KMS-11 (cell line): Measurements from ENCODE around the gene SLC25A17.

ENCODE experiments used
- H2AFZ ChIP-seq: fragments of 200-600 bp; sonication (generic); 2 replicates; pipeline ENCODE4 v1.6.1; 2016; ENCODE audit warnings: antibody characterized with exemption, mixed run types, low read depth
- H3K27ac ChIP-seq: fragments of 200-600 bp; sonication (generic); 2 replicates; pipeline ENCODE4 v1.6.1; 2016; ENCODE audit warnings: mild to moderate bottlenecking, mixed run types
- H3K27me3 ChIP-seq: fragments of 200-600 bp; sonication (generic); 2 replicates; pipeline ENCODE4 v1.6.1; 2017; ENCODE audit warnings: mild to moderate bottlenecking, low read depth, mixed run types, moderate library complexity; ENCODE audit not compliant: insufficient read depth
- H3K36me3 ChIP-seq: fragments of 200-600 bp; sonication (generic); 2 replicates; pipeline ENCODE4 v1.6.1; 2017; ENCODE audit warnings: mild to moderate bottlenecking, mixed run types; ENCODE audit not compliant: insufficient read depth
- H3K4me1 ChIP-seq: fragments of 200-600 bp; sonication (generic); 2 replicates; pipeline ENCODE4 v1.6.1; 2016; ENCODE audit warnings: mild to moderate bottlenecking, low read depth, mixed run types; ENCODE audit not compliant: poor library complexity, severe bottlenecking
- H3K4me2 ChIP-seq: fragments of 200-600 bp; sonication (generic); 2 replicates; pipeline ENCODE4 v1.7.0; 2016; ENCODE audit warnings: mild to moderate bottlenecking, mixed run types
- H3K4me3 ChIP-seq: fragments of 200-600 bp; sonication (generic); IDR thresholded peaks from 2 replicates; pipeline ENCODE4 v1.6.1; 2017; ENCODE audit warnings: low read depth, low read length, mixed read lengths; ENCODE audit not compliant: insufficient read depth
- H3K79me2 ChIP-seq: fragments of 200-600 bp; sonication (generic); 2 replicates; pipeline ENCODE4 v1.6.1; 2016; ENCODE audit warnings: low read depth, mixed run types; ENCODE audit not compliant: insufficient read depth
- H3K9ac ChIP-seq: fragments of 200-600 bp; sonication (generic); 2 replicates; pipeline ENCODE4 v1.6.1; 2016; ENCODE audit warnings: mild to moderate bottlenecking, mixed run types
- H4K20me1 ChIP-seq: fragments of 200-600 bp; sonication (generic); 2 replicates; pipeline ENCODE4 v1.6.1; 2016; ENCODE audit warnings: mild to moderate bottlenecking, mixed run types; ENCODE audit not compliant: insufficient read depth
- TF ChIP-seq, protein P1 (sequence below): fragments of 200-600 bp; sonication (generic); conservative IDR thresholded peaks from 2 replicates; pipeline ENCODE4 v1.6.1; 2017; ENCODE audit warnings: low read depth, mild to moderate bottlenecking, antibody characterized with exemption, low read length, moderate library complexity, mixed read lengths

SLC25A17 gene

DNA sequence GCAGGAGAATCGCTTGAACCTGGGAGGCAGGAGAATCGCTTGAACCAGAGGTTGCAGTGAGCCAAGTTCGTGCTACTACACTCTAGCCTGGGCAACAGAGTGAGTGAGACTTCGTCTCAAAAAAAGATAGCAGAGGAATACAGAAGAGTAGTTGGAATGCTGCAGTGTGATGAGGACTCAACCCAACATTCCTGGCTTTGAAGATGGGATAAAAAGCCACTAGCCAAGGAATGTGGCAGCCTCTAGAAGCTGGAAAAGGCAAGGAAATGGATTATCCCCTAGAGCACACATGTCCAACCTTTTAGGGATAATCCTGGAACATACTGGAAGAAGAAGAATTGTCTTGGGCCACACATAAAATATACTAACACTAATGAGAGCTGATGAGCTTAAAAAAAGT is 13.9 kb downstream of the SLC25A17 start:
- H3K36me3 ChIP-seq: no peaks in the 10 kb centered on the region
- H3K4me2 ChIP-seq: no peak overlapping the region
- TF ChIP-seq, protein P1, sequence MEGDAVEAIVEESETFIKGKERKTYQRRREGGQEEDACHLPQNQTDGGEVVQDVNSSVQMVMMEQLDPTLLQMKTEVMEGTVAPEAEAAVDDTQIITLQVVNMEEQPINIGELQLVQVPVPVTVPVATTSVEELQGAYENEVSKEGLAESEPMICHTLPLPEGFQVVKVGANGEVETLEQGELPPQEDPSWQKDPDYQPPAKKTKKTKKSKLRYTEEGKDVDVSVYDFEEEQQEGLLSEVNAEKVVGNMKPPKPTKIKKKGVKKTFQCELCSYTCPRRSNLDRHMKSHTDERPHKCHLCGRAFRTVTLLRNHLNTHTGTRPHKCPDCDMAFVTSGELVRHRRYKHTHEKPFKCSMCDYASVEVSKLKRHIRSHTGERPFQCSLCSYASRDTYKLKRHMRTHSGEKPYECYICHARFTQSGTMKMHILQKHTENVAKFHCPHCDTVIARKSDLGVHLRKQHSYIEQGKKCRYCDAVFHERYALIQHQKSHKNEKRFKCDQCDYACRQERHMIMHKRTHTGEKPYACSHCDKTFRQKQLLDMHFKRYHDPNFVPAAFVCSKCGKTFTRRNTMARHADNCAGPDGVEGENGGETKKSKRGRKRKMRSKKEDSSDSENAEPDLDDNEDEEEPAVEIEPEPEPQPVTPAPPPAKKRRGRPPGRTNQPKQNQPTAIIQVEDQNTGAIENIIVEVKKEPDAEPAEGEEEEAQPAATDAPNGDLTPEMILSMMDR: no peak
- H3K4me1 ChIP-seq: peaks cover 6% of the 10 kb centered on the region
- no peak overlapping the region for H2AFZ ChIP-seq
- peaks cover 14% of the 10 kb centered on the region; the same call in 1 of the 2 replicates for H3K79me2 ChIP-seq
- H4K20me1 ChIP-seq: no peaks in the 10 kb centered on the region
- no peaks in the 10 kb centered on the region for H3K27me3 ChIP-seq
- H3K4me3 ChIP-seq: no peak overlapping the region
- no peak overlapping the region for H3K9ac ChIP-seq
- no peak overlapping the region for H3K27ac ChIP-seq

DNA sequence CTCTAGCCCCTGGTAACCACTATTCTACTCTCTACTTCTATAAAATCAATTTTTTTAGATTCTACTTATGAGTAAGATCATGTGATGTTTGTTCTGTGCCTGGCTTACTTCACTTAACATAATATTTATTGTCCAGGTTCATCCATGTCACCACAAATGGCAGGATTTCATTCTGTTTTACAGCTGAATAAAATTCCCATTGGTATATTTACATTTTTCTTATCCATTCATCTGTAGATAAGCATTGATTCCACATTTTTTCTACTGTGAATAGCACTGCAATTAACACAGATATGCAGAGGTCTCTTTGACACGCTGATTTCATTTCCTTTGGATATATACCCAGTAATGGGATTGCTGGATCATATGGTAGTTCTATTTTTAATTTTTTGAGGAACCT is 15.8 kb downstream of the SLC25A17 start:
- Histone ChIP-seq H3K36me3 (no peaks in the 10 kb centered on the region), H3K79me2 (peaks cover 7% of the 10 kb centered on the region; the same call in 1 of the 2 replicates), H3K9ac (no peak overlapping the region)

DNA sequence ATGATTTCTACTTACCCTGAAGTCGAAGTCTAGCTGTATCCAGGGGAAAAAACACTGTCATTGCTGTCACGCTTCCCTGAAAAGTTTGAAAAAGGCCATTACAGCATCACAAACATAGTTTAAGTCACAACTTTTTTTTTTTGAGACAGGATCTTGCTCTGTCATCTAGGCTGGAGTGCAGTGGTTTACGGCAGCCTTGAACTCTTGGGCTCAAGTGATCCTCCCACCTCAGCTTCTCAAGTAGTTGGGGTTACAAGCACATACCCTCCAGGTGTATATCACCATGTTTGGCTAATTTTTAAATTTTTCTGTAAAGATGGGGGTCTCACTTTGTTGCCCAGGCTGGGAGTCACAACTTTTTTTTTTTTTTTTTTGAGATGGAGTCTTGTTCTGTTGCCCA is 20.1 kb downstream of the SLC25A17 start:
- Histone ChIP-seq H3K36me3 (no peaks in the 10 kb centered on the region), H3K4me1 (peaks cover 10% of the 10 kb centered on the region)

More for the DNA sequence above, 15.8 kb downstream of the SLC25A17 start:
- TF ChIP-seq, protein P1: no peak
- Histone ChIP-seq H3K4me1 (peaks cover 10% of the 10 kb centered on the region), H4K20me1 (no peaks in the 10 kb centered on the region), H3K27ac (no peak overlapping the region), H3K27me3 (no peaks in the 10 kb centered on the region), H3K4me3 (no peak overlapping the region), H3K4me2 (no peak overlapping the region), H2AFZ (no peak overlapping the region)

DNA sequence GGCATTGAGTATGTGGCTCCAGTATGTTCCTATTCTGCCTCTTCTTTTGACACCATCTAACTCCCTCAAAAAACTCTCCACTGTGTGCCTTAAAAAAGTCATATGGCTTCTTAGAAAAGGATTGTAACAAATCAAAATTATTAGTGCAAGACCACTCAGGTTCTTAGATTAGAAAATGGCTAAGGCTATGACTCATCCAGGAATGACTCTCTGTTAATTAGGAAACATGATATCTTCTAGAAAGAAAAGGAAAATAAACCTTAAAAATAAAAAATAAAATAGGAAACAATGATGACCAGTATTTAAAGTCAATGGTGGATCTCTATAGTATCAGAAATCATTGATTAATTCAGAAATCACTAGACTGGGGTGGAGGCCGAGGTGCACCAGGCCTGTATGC is 21.7 kb downstream of the SLC25A17 start:
- Histone ChIP-seq H3K4me3 (no peak overlapping the region), H3K79me2 (no peaks in the 10 kb centered on the region), H3K4me1 (peaks cover 15% of the 10 kb centered on the region), H3K27ac (no peak overlapping the region), H4K20me1 (no peaks in the 10 kb centered on the region), H3K9ac (no peak overlapping the region), H3K4me2 (no peak overlapping the region), H3K27me3 (no peaks in the 10 kb centered on the region), H3K36me3 (no peaks in the 10 kb centered on the region), H2AFZ (no peak overlapping the region)
- TF ChIP-seq, protein P1: no peak

More for the DNA sequence above, 20.1 kb downstream of the SLC25A17 start:
- Histone ChIP-seq H3K79me2 (no peaks in the 10 kb centered on the region), H4K20me1 (no peaks in the 10 kb centered on the region), H3K9ac (no peak overlapping the region), H3K4me3 (no peak overlapping the region), H2AFZ (no peak overlapping the region), H3K27me3 (no peaks in the 10 kb centered on the region), H3K27ac (no peak overlapping the region), H3K4me2 (no peak overlapping the region)
- TF ChIP-seq, protein P1: no peak

DNA sequence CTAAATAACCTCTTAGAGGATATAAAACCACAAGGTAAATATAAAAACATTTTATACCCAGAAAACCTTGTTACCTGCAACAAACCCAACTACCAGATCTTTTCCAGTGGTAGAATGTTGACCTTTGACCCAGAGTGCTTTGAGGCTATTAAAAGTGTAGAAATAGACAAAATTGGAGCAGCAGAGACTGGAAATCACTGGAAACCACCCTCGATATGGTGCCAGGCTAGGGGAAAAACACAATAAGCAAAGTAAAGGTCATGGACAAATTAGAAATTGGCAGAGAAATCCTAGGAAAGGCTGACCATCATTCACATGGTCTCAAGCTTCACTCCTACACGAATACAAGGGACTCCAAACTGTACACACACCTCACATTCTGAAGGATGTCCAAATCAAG is 26.7 kb downstream of the SLC25A17 start:
- H3K27ac ChIP-seq: no peak overlapping the region
- H3K36me3 ChIP-seq: no peaks in the 10 kb centered on the region
- no peak overlapping the region for H3K4me2 ChIP-seq
- peaks cover 14% of the 10 kb centered on the region for H3K4me1 ChIP-seq
- H3K27me3 ChIP-seq: no peaks in the 10 kb centered on the region
- TF ChIP-seq, protein P1: no peak
- H2AFZ ChIP-seq: no peak overlapping the region
- H3K9ac ChIP-seq: no peak overlapping the region
- H3K4me3 ChIP-seq: no peak overlapping the region
- H4K20me1 ChIP-seq: no peaks in the 10 kb centered on the region
- H3K79me2 ChIP-seq: no peaks in the 10 kb centered on the region
